Umbilical cord (tissue), 2 donors: ENCODE measurements around the gene ALDH1A1. TPM values are rescaled to one million over a fixed set of nuclear protein-coding genes. Genes with fewer than 3 reads are reported as not detected.
"Not testable (repeated sequence)": the region's sequence is repeated elsewhere in the genome, so short reads cannot be mapped to it uniquely, and the experiment has no call there.

Experiments
- DNase-seq: peaks from one replicate; pipeline ENCODE4 v3.0.0-alpha.2; 2015; ENCODE audit warnings: low spot score
- total RNA-seq: library from RNA; depleted of rRNA; stranded (reverse); fragments of >200 nt; gene quantifications from one replicate; pipeline ENCODE4 v1.2.3, GENCODE V29; 2014; ENCODE audit warnings: low replicate concordance; ENCODE audit not compliant: insufficient read depth

The ALDH1A1 gene
- total RNA-seq, 1 donor from 2014 or later: 154 TPM

GRCh38 chr9:72943844-72944462, 8.9 kb downstream of the ALDH1A1 start:
- DNase-seq: no peak

- DNase-seq: no peak
Measured at GRCh38 chr9:72942451-72942850, 10.4 kb downstream of the ALDH1A1 start.

- not testable (repeated sequence) for DNase-seq
Measured at GRCh38 chr9:72939581-72939980, 13.3 kb downstream of the ALDH1A1 start.

GRCh38 chr9:72937545-72937944, 15.3 kb downstream of the ALDH1A1 start:
- DNase-seq: no peak

GRCh38 chr9:72936679-72937078, 16.2 kb downstream of the ALDH1A1 start:
- DNase-seq: no peak

GRCh38 chr9:72936266-72936665, 16.6 kb downstream of the ALDH1A1 start:
- DNase-seq: no peak

- DNase-seq: no peak
Measured at GRCh38 chr9:72935595-72935994, 17.3 kb downstream of the ALDH1A1 start.

GRCh38 chr9:72933730-72934665, 18.9 kb downstream of the ALDH1A1 start:
- no peak for DNase-seq

GRCh38 chr9:72932619-72933018, 20.2 kb downstream of the ALDH1A1 start:
- DNase-seq: peak; percentile 95

GRCh38 chr9:72931897-72932296, 21.0 kb downstream of the ALDH1A1 start:
- no peak for DNase-seq

- DNase-seq: no peak
Measured at GRCh38 chr9:72931437-72931836, 21.4 kb downstream of the ALDH1A1 start.

GRCh38 chr9:72930828-72931227, 22.0 kb downstream of the ALDH1A1 start:
- no peak for DNase-seq

GRCh38 chr9:72929542-72929941, 23.3 kb downstream of the ALDH1A1 start:
- no peak for DNase-seq

- no peak for DNase-seq
Measured at GRCh38 chr9:72928042-72928507, 24.8 kb downstream of the ALDH1A1 start.

- no peak for DNase-seq
Measured at GRCh38 chr9:72926506-72926905, 26.3 kb downstream of the ALDH1A1 start.

GRCh38 chr9:72925891-72926290, 27.0 kb downstream of the ALDH1A1 start:
- DNase-seq: no peak

- DNase-seq: no peak
Measured at GRCh38 chr9:72925126-72925789, 27.6 kb downstream of the ALDH1A1 start.

GRCh38 chr9:72924154-72924790, 28.6 kb downstream of the ALDH1A1 start:
- no peak for DNase-seq

GRCh38 chr9:72923077-72923476, 29.8 kb downstream of the ALDH1A1 start:
- DNase-seq: no peak

- no peak for DNase-seq
Measured at GRCh38 chr9:72921888-72922654, 30.8 kb downstream of the ALDH1A1 start.
